Stimulated activated CD4-positive, alpha-beta T cell treated with anti-CD3 and anti-CD28 coated beads, Interleukin-4, amount 100 ng/mL, for 1 hour (primary cell): ENCODE measurements around the gene PPP1R26.

Experiments
- DNase-seq: peaks from one replicate; pipeline ENCODE4 v3.0.0-alpha.2; 2020

Gene PPP1R26

DNA sequence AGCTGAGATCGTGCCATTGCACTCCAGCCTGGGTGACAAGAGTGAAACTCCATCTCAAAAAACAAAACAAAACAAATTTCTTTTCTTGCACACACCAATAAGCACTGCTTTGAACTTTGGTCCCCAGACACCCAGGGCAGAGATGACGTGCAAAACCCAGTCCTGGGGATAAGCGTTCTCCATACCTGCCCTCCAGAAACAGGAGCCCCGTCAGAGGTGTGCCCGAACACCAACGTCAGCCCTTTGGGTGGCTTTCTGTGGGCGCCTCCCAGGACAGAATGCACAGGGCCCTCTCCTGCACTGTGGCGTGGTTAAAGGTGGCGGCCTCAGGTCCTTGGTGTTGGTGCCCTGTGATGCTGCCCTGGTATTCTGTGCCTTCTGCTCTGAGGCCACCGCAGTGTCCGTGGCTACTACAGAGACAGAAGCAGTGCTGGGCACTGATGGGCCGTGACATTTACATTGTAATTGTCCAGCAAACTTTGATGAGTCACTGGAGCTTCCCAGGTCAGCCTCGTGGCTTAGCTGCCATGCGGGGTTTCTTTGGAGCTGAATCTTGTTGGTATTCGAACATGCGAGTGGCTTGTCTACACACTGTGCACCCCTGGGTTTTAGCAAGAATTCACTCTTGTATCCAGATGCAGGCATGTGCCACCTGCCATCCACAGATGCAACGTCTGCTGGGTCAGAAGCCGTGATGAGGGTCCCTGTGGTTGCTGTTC lies 9.8 kb downstream of the PPP1R26 start:
- DNase-seq, result no peak

DNA sequence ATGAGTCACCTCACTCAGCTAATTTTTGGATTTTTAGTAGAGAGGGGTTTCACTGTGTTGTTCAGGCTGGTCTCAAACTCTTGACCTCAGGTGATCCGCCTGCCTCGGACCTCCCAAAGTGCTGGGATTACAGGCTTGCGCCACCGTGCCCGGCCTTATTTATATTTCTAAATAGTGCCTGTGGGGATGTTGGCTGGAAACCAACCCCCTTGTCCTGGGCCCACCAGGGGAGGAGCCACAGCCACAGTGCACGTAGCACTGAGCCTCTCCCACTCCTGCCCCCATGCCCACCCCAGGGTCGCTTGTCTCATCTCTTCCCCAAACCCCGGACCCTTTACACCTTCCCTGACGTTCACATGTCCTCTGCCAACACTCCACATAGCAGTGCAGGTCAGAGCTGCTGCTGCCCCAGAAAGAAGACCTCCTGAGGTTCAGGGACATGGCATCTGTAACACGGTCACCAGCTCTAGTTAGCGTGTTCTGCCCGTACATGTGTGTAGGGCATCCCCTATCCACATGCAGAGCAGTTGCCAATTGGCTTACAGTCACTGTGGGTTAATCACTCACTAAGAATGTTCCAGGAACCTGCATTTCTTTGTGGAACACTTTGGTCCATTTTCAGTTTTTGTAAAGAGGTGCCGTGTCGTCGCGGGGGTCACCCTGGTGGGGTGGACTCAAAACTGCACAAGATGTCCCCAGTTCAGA lies 10.7 kb downstream of the PPP1R26 start:
- DNase-seq, result no peak

DNA sequence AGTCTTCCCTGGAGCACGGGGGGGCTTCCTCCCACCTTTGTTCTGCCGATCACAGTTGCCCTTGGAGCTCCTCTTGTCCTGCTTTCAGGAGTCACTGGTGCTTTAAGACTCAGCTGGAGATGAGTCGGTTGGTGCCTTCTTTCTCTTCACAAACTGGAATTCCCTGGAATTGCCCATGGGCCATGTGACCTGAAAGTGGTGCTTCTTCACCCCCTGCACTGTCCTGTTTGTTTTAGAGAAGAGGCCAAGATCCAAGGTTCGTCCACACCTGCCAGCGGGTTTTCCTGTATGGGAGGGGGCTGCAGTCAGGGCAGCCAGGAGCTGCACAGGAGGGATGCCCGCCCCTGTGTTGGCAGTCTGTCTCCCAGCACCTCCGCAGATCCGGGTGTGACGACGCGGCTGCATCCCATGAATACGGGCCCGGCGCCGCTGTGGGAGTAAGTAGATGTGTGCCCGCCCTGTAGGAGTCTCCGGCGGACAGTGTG lies 11.4 kb downstream of the PPP1R26 start:
- no peak for DNase-seq

DNA sequence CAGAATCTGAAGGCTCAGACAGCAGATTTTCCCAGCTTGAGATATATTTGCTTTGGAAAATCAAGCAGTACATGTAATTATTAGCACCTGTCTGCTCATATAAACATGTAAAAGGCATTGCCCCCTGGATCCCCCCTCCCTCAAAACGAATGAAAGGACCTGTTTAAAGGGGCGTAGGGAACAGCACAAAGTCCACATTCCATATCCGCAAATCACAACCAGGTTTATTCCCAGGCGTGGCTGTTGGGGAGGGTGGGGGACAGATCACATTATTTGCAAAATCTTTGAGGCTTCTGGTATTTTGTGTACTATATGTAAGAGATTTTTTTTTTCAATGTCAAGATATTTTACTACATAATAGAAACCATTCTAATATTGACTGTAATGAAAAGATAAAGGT lies 12.2 kb downstream of the PPP1R26 start:
- no peak for DNase-seq

GRCh38 chr9:135492886-135493669 lies 13.5 kb downstream of the PPP1R26 start:
- no peak for DNase-seq

DNA sequence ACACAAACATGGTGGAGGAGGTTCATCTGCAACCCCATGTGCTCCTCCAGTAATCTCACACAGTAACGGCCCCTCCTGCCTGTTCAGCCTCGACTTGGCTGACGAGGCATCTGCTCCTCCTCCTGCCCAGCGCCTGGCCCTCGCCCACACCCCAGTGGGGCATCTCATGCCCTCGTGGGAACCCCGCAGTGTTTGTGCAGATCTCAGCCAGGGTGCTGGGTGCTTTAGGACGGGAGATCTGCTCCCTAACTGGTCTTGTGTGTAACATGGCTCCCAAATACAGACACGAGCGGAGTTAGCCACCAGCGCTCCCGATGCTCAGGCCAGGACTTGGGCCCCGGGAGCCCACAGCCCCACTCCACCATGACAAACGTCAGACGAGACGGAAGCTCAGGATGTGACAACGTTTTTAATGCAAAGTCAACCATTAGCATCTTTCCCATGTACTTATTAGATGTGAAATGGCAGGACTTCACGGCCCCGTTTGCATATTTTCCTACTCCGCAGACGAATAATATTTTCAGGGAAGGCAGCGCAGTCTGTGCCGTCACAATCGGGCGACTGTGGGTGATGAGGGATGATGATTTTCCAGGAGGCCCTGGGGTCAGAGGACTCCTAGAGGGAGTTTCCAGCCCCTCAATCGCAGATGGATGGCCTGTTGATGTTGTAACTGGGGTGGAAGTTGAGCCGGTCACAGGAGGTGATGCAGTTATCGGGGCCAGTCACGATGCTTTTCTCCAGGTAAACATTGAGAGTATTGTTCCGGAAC lies 15.4 kb downstream of the PPP1R26 start:
- no peak for DNase-seq

- no peak for DNase-seq
Measured at GRCh38 chr9:135498381-135499126, 19.0 kb downstream of the PPP1R26 start.

DNA sequence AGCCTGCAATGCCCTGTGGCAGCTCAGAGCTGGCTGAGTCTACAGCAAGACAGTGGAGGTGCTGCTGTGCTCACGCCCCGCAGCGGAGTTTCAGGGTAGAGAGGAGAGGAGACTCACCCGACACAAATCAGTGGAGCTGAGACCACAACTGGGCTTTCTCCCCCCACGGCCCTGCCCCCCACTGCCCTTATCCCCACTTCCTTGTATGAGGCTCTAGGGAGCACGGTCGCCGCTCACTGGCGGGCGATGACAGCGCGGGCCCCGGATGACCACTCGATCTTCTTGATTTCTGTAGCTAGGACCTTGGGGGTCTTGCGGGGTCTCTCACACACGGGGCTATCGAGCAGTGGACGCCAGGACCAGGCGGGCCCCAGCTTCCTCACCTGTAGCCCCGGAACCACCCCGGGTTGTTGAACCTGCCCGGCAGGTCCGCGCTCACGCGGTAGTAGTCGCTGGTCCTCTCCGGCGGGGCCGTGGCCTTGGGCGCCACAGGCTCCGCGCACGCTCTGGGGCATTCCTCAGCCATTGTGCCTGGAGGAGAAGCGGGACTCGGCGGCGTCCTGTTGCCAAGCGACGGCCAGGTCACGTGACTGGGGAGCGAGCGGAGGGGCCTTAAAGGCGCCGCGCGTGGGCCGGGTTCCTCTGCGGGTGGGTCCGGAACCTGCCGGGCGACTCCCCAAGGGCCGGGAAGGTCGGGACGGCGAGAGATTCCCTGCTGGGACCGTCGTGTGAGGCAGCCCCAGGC lies 19.9 kb downstream of the PPP1R26 start:
- peak; percentile 92 for DNase-seq

DNA sequence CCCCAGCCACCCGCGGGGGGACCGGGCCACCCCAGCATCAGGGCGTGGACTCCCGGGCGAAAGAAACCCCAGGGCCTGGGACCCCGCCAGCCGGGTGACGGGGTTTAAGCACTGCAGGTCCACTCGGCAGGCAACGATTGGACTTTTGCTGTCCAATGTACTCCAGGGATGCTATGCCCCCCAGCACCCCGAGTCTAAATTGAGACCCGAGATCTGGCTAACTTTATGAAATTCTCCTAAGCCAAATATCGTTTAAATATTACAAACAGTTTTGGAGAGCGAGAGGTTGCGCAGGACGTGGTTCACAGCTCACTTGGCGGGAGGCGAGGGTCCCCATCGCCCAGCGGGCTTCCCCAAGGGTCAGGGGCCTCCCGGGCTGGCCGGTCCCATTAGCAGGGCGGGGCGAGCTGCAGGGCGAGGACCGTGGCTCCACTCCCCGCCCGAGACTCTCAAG lies 20.5 kb downstream of the PPP1R26 start:
- no peak for DNase-seq

DNA sequence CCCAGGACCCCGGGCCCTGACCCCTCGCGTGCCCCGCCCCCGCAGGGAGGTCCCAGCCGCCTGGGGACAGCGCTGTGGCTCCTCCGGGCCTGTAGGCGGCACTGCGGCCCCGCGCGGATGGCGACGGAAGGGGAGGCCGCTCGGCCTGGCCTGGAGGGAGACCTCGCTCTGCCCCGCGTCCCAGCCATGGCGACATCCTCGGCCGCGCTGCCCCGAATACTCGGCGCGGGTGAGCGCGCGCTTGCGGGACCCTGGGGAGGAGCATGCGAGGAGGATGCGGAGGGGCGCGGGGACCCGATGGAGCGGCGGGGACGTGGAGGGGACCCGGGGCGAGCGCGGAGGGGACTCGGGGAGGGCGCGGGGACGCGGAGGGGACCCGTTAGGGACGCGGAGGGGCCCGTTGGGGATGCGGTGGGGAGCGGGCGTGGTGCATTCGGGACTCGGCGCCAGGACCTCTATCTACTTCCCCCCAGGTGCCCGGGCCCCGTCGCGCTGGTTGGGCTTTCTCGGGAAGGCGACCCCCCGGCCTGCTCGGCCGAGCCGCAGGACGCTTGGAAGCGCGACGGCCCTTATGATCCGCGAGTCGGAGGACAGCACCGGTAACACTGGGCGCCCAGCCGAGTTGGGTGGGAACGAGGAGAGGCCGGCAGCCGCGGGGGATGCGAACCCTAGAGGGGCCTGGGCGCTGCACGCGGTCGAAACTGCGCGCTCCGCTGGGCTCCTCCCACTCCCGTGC lies 21.1 kb downstream of the PPP1R26 start, which contains the start of gene MRPS2:
MRPS2 (plus strand) TSS at position 158 of the 736 bp plus-strand sequence; CDS start at position 187, 29 bp downstream.
- peak; percentile 84 for DNase-seq

DNA sequence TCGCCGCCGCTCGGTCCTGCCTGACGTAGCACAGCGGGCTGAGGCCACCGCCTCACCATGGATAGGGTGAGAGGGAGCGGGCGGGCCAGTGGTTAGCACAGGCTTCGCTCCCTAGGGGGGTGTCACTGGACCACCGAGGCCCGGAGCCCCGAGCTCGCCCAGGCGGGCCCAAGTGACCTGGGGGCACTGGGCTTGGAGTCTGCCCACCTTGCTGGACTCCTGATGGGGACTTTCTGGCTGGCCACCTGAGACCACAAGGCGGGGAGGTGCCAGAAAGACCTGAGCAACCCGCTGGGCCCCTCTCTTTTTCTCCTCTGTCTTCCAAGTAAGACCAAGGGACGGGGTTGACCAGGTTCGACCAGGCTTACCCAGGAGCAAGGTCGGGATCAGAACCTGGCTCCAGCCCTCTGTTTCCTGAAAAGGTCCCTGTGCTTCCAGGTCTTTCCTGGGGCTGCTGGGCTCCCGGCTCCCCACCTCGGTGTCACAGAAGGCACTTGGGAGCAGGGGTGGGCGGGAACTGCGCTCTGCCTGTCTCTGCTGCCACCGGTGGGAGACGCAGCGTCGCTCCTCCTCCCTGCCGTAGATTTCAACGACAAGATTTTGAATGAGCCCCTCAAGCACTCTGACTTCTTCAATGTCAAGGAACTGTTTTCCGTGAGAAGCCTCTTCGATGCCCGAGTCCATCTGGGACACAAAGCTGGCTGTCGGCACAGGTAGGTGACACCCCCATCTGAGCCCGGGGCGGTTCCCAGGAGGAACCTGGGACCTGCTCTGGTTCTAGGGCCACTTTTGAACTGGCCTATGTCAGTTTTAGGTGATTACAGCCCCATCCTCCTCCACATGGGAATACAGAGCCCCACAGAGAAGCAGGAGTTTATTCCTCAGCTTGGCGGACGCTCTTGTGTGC lies 21.9 kb downstream of the PPP1R26 start:
- DNase-seq, result no peak

DNA sequence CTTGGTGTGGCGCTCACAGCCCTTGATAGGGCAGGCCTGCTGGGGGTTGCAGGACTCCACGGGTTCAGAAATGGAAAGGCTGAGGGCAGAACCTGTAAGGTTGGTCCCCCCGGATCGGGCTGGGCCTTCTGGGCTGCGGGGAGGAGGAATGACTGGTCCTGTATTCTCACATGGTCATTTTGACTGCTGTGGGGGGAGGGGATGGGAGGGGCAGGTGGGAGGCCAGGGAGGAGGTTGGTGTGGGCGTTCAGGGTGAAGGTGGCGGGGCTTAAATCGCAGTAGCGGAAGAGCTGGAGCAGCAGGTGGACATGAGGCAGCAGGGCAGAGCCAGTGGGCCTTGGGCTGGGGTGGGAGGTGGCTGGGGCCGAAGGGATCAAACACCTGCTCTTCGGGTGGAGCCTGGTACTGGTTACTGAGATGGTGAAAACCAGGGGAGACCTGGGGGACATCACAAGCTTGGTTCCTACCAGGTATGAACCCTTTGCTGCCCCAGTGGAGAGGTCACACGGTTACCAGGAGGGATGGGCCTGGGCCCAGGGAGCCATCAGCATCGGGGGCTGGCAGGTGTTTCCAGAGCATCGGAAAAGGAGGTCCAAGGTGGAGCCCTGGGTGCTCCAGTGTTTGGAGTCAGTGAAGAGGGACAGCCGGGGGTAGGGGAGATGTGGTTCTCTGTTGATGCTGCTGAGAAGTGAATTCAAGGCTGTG lies 22.7 kb downstream of the PPP1R26 start:
- no peak for DNase-seq

DNA sequence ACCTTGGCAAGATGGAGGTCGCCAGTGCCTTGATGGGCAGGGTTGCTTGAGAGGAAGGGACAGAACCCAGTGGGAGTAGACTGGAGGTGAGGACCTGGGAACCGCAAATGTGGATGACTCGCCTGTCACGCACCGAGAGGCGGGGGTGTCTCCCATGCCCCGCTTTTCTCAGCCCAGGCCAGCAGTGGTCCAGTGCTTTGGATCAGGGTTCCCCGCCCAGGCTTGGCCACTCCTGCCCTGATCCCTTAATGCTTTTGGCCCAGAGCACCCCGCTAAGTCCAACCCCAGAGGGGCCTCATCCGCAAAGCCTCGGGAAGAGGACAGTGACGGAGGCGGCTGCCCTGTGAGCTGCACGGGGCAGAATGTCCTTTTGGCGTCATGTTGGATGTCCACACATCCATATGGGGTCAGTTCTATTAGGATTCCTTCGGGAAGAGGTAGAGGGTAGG lies 23.3 kb downstream of the PPP1R26 start:
- DNase-seq, result no peak

DNA sequence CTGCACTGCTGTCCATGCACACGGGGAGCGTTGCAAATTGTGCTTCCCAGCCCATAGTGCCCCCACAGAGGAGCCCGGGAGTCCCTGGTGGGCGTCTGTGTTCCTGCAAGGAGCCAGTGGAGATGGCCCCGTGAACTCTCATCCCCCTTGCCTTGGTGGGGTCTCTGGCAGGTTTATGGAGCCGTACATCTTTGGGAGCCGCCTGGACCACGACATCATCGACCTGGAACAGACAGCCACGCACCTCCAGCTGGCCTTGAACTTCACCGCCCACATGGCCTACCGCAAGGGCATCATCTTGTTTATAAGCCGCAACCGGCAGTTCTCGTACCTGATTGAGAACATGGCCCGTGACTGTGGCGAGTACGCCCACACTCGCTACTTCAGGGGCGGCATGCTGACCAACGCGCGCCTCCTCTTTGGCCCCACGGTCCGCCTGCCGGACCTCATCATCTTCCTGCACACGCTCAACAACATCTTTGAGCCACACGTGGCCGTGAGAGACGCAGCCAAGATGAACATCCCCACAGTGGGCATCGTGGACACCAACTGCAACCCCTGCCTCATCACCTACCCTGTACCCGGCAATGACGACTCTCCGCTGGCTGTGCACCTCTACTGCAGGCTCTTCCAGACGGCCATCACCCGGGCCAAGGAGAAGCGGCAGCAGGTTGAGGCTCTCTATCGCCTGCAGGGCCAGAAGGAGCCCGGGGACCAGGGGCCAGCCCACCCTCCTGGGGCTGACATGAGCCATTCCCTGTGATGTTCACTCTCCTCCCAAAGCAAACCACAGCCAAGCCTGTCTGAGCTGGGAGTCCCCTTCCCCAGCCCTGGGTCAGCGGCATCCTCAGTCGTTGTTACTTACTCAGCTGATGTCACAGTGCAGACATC lies 24.0 kb downstream of the PPP1R26 start:
- no peak for DNase-seq

- DNase-seq, result peak; percentile 65
Measured at GRCh38 chr9:135504262-135505243, 25.0 kb downstream of the PPP1R26 start.
